Kidney tubule cell (primary cell): Measurements from ENCODE around the gene CSDE1.
A peak's percentile ranks its signal among the peaks of the same experiment; 100 is the strongest.
"Not testable (repeated sequence)": the region's sequence is repeated elsewhere in the genome, so short reads cannot be mapped to it uniquely, and the experiment has no call there.

Source experiments
- DNase-seq: peaks from one replicate; pipeline ENCODE4 v3.0.0-alpha.2; 2018; ENCODE audit warnings: low spot score

Gene CSDE1

GRCh38 chr1:114757455-114758255 lies at the start of gene CSDE1:
Gene CSDE1, minus strand, starts transcription at chr1:114757984. Its CDS starts 18,094 bp downstream, at chr1:114739890.
- peak; percentile 99 for DNase-seq

- DNase-seq: not testable (repeated sequence)
Observed at GRCh38 chr1:114804449-114804848, 46.7 kb upstream of the CSDE1 start.

- DNase-seq: peak; percentile 92
Observed at GRCh38 chr1:114803001-114803400, 45.2 kb upstream of the CSDE1 start.

- DNase-seq: no peak
Observed at GRCh38 chr1:114794038-114794437, 36.3 kb upstream of the CSDE1 start.

GRCh38 chr1:114790581-114790980 lies 32.8 kb upstream of the CSDE1 start:
- DNase-seq: not testable (repeated sequence)

GRCh38 chr1:114786440-114786839 lies 28.7 kb upstream of the CSDE1 start:
- DNase-seq: not testable (repeated sequence)

GRCh38 chr1:114782476-114782875 lies 24.7 kb upstream of the CSDE1 start:
- DNase-seq: no peak

- peak; percentile 96 for DNase-seq
Observed at GRCh38 chr1:114780344-114781226, 22.8 kb upstream of the CSDE1 start, which contains the start of gene SIKE1. Gene SIKE1, minus strand, starts transcription at chr1:114780685. Its CDS starts 78 bp downstream, at chr1:114780607.

- no peak for DNase-seq
Observed at GRCh38 chr1:114779722-114780121, 21.9 kb upstream of the CSDE1 start.

- not testable (repeated sequence) for DNase-seq
Observed at GRCh38 chr1:114776726-114777125, 18.9 kb upstream of the CSDE1 start.

GRCh38 chr1:114771992-114772391 lies 14.2 kb upstream of the CSDE1 start:
- DNase-seq: no peak

GRCh38 chr1:114770989-114771388 lies 13.2 kb upstream of the CSDE1 start:
- DNase-seq: no peak

GRCh38 chr1:114764689-114765088 lies 6.9 kb upstream of the CSDE1 start:
- no peak for DNase-seq

GRCh38 chr1:114758256-114758832 lies 560 bp upstream of the CSDE1 start:
- peak; percentile 63 for DNase-seq

- DNase-seq: peak; percentile 28
Observed at GRCh38 chr1:114756949-114757454, 782 bp downstream of the CSDE1 start.

- peak; percentile 17 for DNase-seq
Observed at GRCh38 chr1:114756009-114756892, 1.5 kb downstream of the CSDE1 start.

GRCh38 chr1:114755006-114755931 lies 2.5 kb downstream of the CSDE1 start:
- DNase-seq: peak; percentile 16

- DNase-seq: not testable (repeated sequence)
Observed at GRCh38 chr1:114753702-114754101, 4.1 kb downstream of the CSDE1 start.

- DNase-seq: no peak
Observed at GRCh38 chr1:114753143-114753542, 4.6 kb downstream of the CSDE1 start.

- DNase-seq: peak; percentile 25
Observed at GRCh38 chr1:114750780-114751179, 7.0 kb downstream of the CSDE1 start.
